ENCODE results near the gene FAM171A2.
A peak's percentile ranks its signal among the peaks of the same experiment; 100 is the strongest.

The FAM171A2 gene

DNA sequence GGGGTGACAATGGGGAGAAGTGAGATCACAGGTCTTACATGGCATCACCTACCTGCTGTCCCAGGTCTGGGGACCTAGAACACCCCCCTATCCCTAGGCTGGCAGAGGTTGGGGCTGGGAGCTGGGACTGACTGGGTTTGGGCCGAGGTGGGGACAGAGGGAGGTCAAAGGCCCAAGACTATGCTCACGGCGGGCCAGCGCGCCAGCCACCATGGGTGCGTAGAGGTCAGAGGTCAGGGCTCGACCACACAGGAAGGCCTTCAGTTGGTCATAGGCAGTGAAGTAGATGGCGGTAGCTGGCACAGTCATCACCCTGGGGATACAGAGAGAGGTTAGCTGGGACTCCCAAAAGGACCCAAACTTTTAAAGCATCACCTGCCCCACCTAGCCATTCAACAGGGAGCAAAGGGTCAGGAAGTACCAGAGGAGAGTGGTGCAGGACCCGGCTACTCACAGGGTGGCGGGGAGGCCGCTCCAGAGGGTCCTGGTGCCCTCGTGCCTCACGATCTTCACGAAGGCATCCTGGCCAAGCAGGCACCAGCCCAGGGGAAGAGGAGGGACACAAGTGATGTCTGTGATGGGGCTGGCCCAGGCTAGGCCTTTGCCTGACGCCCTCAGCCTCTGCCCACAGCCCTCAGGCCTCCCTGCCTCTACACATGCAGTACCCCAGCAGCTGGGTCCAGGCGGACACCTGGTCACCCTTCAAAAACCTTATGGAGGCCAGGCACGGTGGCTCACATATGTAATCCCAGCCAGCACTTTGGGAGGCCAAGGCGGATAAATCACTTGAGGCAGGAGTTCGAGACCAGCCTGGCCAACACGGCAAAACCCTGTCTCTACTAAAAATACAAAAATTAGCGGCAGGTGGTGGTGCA lies 42.2 kb downstream of the FAM171A2 start:
- DNase-seq (ENCODE audit: low spot score): peak; percentile 22

DNA sequence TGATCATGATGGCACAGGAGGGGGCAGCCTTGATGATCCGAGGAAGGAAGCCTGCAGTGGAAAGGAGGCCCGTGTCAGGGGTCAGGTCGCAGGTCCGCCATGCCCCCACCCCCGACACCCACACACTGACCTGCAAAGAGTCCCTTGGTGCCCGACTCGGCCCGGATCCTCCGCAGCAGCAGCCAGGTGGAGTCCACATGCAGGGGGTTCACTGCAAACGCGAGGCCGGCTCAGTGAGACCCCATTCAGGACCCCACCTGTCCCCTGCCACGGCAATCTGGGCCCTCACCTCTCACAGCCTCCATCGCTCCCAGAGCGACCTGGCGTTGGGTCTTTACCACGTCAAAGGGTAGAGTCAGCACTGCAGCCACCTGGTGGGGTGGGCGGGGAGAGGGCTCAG lies 43.6 kb downstream of the FAM171A2 start:
- DNase-seq (ENCODE audit: low spot score): peak; percentile 31

GRCh38 chr17:44318077-44318892 lies 45.4 kb downstream of the FAM171A2 start:
- DNase-seq (ENCODE audit: low spot score): peak; percentile 43

DNA sequence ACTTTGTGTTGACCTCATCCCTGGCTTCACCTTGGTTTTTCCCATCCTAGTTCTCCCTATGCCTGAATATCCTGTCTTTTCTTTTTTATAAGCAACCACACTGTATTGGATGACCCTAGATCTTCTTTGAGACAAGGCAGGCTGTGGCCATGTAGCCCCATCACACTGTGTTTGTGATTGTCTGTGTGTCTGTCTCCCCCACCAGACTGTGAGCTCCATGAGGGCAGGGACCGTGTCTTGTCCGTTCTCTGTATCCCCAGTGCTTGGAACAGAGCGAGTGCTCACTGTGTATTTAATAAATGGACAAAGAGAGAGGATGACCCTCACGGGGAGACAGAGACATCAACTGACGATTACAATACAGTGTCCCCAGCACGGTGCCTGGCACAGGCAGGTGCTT lies 46.1 kb downstream of the FAM171A2 start:
- DNase-seq (ENCODE audit: low spot score): no peak

DNA sequence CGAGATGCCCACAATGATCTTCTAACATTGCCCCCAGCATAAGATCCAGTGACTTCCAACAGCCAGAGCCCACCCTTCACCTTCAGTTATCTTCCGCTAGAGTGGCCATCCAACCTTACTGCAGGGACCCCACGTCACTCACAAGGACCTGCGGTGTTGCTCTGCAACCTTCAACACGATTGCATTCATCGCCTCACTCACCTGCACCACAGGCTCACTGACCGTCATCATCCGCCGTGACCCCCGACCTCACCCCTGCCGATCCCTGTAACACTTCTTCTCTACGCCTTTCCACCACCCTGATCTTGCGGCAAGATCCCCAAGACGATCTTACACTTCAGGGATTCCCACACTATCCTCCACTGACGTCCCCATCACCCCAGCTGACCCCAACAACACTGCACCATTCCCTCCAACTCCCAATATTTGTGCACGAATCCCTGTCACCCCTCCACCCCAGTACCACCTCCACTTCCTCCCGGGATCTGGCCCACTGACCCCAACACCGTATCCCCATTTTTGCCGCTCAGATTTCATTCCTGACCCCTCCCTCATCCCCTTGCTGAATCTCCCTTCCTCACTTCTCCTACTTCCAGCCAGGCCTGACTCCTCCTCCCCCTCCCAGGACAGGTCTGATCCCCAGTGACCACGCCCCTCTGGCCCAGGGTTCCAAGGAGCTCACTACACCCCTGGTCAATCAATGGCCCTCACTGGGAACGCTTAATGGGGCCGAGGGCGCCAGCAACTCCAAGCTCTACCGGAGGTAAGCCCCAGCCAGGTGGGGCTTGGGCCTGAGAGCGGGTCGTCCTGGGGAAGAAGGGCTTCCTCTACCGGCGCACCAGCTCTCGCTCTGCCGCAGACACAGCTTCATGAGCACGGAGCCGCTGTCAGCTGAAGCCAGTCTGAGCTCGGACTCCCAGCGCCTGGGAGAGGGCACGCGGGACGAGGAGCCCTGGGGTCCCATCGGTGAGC lies 47.6 kb downstream of the FAM171A2 start:
- peak; percentile 51 for DNase-seq (ENCODE audit: low spot score)

DNA sequence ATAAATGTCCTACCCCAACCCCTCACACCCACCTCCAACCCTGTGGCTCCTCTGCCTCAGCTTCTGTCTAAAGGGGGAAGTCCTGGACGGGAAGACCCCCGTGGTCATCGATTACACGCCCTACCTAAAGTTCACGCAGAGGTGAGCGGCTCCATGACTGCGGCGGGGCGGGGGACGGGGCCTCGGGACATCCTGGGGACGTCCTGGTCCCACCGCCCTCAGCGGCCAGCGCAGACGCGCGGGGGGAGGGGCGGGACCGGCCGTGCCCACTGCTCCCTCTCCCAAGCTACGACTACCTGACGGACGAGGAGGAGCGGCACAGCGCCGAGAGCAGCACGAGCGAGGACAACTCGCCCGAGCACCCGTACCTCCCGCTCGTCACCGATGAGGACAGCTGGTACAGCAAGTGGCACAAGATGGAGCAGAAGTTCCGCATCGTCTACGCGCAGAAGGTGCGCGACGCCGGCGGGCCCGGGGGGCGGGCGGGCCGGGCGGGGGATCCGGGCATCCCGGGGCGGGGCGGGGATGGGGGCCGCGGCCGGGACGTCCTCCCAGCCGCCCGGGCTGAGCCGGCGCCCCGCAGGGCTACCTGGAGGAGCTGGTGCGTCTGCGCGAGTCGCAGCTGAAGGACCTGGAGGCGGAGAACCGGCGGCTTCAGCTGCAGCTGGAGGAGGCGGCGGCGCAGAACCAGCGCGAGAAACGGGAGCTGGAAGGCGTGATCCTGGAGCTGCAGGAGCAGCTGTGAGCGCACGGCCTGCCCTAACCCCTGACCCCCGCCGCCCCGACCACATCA lies 48.6 kb downstream of the FAM171A2 start:
- peak; percentile 59 for DNase-seq (ENCODE audit: low spot score)

- peak; percentile 28 for DNase-seq (ENCODE audit: low spot score)
Measured at GRCh38 chr17:44314524-44314868, 49.2 kb downstream of the FAM171A2 start.

- DNase-seq (ENCODE audit: low spot score): peak; percentile 20
Measured at GRCh38 chr17:44314031-44314430, 49.6 kb downstream of the FAM171A2 start.

DNA sequence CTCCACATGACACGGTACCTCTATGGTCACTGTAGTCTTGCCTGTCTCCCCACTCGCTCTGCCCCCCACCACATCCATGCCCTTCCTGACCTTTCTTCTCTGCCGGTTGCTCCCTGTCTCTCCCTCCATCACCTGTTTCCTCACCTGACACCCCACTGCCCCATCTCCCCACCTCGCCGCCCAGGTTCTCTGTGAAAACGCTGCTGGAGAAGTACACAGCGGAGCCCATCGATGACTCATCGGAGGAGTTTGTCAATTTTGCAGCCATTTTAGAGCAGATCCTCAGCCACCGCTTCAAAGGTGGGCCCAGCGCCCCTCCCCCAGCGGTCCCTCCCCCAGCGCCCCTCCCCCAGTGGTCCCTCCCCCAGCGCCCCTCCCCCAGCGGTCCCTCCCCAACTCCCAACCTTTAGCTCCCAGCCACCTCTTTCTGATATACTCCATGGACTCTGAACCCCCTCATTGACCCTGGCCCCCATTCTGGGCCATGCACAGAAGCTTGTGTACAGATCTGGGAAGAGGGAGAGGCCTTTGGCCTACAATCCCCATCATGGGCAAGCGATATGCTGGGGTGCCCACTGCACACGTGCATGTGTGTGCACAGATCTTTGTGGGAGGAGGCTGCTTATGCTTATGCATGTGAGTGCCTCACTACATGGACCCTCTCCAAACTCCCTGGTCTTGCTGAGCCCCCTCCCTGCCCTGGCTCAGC lies 51.1 kb downstream of the FAM171A2 start:
- peak; percentile 26 for DNase-seq (ENCODE audit: low spot score)

DNA sequence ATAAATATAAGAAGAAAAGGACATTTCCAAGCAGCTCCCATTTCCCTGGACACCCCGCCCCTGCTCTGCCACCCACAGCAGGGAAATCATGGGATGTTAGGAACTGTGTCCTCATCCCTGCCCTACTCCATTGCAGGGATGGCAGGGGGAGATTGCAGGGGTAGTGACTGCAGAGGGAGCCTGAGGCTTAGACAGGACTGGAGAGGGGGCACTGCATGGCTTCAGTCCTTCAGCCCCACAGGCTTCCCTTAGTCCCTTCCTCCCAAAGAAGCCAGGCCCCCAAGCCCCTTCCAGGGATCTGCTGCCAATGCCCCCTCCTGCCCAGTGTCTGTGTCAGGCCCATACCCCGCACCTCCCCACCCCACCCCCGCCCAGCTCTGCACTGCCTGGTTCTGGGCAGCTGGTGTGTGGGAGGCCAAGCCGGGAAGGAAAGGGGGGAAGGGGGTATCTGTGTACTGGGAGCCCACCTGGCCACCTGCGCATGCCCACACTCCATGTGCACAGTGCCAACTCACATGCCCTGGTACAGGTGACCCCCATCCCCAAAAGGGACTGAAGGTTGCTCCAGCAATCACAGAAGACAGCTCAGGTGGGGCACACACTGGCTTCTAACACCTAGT lies 52.0 kb downstream of the FAM171A2 start:
- DNase-seq (ENCODE audit: low spot score): no peak

GRCh38 chr17:44310609-44311376 lies 52.9 kb downstream of the FAM171A2 start:
- DNase-seq (ENCODE audit: low spot score): peak; percentile 17

DNA sequence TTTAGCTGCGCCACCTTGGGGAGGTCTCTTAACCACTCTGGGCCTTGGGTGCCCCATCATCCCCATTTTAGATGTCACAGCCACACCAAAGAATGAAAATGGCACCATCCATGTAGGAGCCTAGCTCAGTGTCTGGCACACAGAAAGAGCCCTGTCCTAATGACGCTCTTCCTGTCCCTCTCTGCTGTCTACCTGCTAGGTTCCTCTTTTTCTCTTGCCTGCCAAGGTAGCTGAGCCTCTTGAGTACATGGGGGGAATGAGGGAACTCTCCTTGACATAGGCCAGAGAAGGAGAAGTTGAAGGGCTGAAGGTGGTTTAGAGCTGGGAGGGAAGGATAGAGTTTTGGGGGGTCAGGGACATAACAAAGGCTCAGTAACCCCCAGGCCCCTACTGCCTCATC lies 53.5 kb downstream of the FAM171A2 start:
- no peak for DNase-seq (ENCODE audit: low spot score)

DNA sequence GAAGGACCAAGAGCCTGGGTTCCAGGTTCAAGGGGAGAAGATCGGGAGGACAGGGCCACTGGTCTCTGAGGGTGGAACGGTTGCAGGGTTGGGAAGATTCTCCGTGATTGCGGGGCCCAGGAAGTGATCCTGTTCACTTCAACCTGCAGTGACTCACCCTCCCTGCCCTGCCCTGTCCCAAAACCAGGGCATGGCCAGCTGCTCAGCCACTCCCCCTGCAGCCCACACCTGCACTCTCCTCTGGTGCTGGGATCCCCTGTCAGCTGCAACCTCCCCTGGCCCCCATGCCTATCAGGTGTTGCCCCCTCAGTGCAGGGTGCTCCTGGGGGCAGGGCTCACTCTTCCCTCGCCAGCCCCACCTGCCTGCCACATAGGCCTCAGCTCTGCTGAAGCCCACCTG lies 54.2 kb downstream of the FAM171A2 start:
- DNase-seq (ENCODE audit: low spot score): no peak

DNA sequence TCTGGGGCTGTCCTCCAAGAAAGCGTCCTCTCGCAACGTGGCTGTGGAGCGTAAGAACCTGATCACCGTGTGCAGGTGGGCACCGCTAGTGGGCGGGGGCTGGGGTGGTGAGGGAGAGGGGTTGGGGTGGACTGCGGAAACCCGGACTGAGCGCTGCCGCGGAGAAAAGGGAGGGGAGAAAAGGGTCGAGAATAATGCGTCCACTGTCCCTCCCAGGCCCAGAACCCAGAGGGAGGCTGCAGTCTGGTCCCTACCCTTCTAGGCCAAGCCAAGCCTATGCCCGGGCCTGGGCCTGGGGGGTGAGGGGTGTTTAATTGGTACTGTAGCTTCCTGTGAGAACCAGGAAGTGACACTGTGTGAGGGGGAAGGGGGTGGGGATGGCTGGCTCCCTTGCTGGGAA lies 54.8 kb downstream of the FAM171A2 start:
- DNase-seq (ENCODE audit: low spot score): peak; percentile 75

- peak; percentile 100 for DNase-seq (ENCODE audit: low spot score)
Measured at GRCh38 chr17:44308320-44308818, 55.3 kb downstream of the FAM171A2 start, which contains the start of gene RUNDC3A. Gene RUNDC3A, plus strand, starts transcription at chr17:44308601. Its CDS starts 232 bp downstream, at chr17:44308833.

- DNase-seq (ENCODE audit: low spot score): peak; percentile 97
Measured at GRCh38 chr17:44307387-44308186, 56.1 kb downstream of the FAM171A2 start.

GRCh38 chr17:44304651-44305050 lies 59.0 kb downstream of the FAM171A2 start:
- DNase-seq (ENCODE audit: low spot score): no peak

All from D341Med (cell line).